ENCODE results near the gene USP34. TPM values are rescaled to one million over a fixed set of nuclear protein-coding genes. Genes with fewer than 3 reads are reported as not detected.

The USP34 gene
- total RNA-seq, 2 donors from 2014 or later, result 105 to 120 TPM

GRCh38 chr2:61362873-61363272 is 108.0 kb downstream of the USP34 start:
- no peak for TF ChIP-seq CTCF (conservative IDR thresholded peaks at IDR 0.05)
- Histone ChIP-seq H3K4me1 (ENCODE audit: control insufficient read depth, insufficient read depth, low read length) (no peaks in the 10 kb centered on the region), H3K4me3 (ENCODE audit: low read length) (no peak overlapping the region), H3K9me3 (ENCODE audit: control insufficient read depth, low read length) (peaks cover 13% of the 10 kb centered on the region), H3K27me3 (ENCODE audit: control insufficient read depth, insufficient read depth, low read length, poor library complexity, severe bottlenecking) (no peaks in the 10 kb centered on the region), H3K27ac (ENCODE audit: low read depth, low read length) (no peak overlapping the region), H3K9ac (ENCODE audit: extremely low read depth, low read length, poor library complexity, severe bottlenecking) (no peak overlapping the region), H3K36me3 (ENCODE audit: control insufficient read depth, insufficient read depth, low read length) (peaks cover 61% of the 10 kb centered on the region)
- Mint-ChIP-seq H3K27ac (no peak overlapping the region), H3K4me1 (no peaks in the 10 kb centered on the region), H3K27me3 (ENCODE audit: insufficient read depth) (no peaks in the 10 kb centered on the region), H3K36me3 (ENCODE audit: low read depth) (peaks cover 53% of the 10 kb centered on the region), H3K4me3 (no peak overlapping the region), H3K9me3 (no peaks in the 10 kb centered on the region)
- WGBS, 2 experiments (ENCODE audit: insufficient coverage in 1 of 2, insufficient read length in 1 of 2), result 96% methylated on average over 1 of the region's 1 CpG; no CpG with 5 or more reads in 1 of the 2 experiments
- DNase-seq, result no peak

GRCh38 chr2:61361068-61361467 is 109.8 kb downstream of the USP34 start:
- 100% methylated on average over 1 of the region's 1 CpG for WGBS, 2 experiments (ENCODE audit: insufficient coverage in 1 of 2, insufficient read length in 1 of 2)
- Histone ChIP-seq H3K9me3 (ENCODE audit: control insufficient read depth, low read length) (peaks cover 13% of the 10 kb centered on the region), H3K4me1 (ENCODE audit: control insufficient read depth, insufficient read depth, low read length) (no peaks in the 10 kb centered on the region), H3K36me3 (ENCODE audit: control insufficient read depth, insufficient read depth, low read length) (peaks cover 44% of the 10 kb centered on the region), H3K27me3 (ENCODE audit: control insufficient read depth, insufficient read depth, low read length, poor library complexity, severe bottlenecking) (no peaks in the 10 kb centered on the region), H3K4me3 (ENCODE audit: low read length) (no peak overlapping the region), H3K9ac (ENCODE audit: extremely low read depth, low read length, poor library complexity, severe bottlenecking) (no peak overlapping the region), H3K27ac (ENCODE audit: low read depth, low read length) (no peak overlapping the region)
- no peak for DNase-seq
- H3K9me3 Mint-ChIP-seq, result no peaks in the 10 kb centered on the region
- no peaks in the 10 kb centered on the region for H3K4me1 Mint-ChIP-seq
- peaks cover 45% of the 10 kb centered on the region for H3K36me3 Mint-ChIP-seq (ENCODE audit: low read depth)
- no peak overlapping the region for H3K4me3 Mint-ChIP-seq
- no peak overlapping the region for H3K27ac Mint-ChIP-seq
- TF ChIP-seq CTCF (conservative IDR thresholded peaks at IDR 0.05), result no peak
- H3K27me3 Mint-ChIP-seq (ENCODE audit: insufficient read depth), result no peaks in the 10 kb centered on the region

- H3K36me3 ChIP-seq (ENCODE audit: control insufficient read depth, insufficient read depth, low read length), result peaks cover 50% of the 10 kb centered on the region
- no peak overlapping the region for H3K27ac Mint-ChIP-seq
- H3K4me3 ChIP-seq (ENCODE audit: low read length), result no peak overlapping the region
- TF ChIP-seq CTCF (conservative IDR thresholded peaks at IDR 0.05), result no peak
- H3K9ac ChIP-seq (ENCODE audit: extremely low read depth, low read length, poor library complexity, severe bottlenecking), result no peak overlapping the region
- no peaks in the 10 kb centered on the region for H3K27me3 Mint-ChIP-seq (ENCODE audit: insufficient read depth)
- H3K4me3 Mint-ChIP-seq, result no peak overlapping the region
- H3K27ac ChIP-seq (ENCODE audit: low read depth, low read length), result no peak overlapping the region
- H3K9me3 Mint-ChIP-seq, result peaks cover 2% of the 10 kb centered on the region
- H3K36me3 Mint-ChIP-seq (ENCODE audit: low read depth), result peaks cover 53% of the 10 kb centered on the region
- H3K4me1 Mint-ChIP-seq, result peaks cover 2% of the 10 kb centered on the region
- no peaks in the 10 kb centered on the region for H3K27me3 ChIP-seq (ENCODE audit: control insufficient read depth, insufficient read depth, low read length, poor library complexity, severe bottlenecking)
- no peak for DNase-seq
- H3K9me3 ChIP-seq (ENCODE audit: control insufficient read depth, low read length), result peaks cover 22% of the 10 kb centered on the region
- no peaks in the 10 kb centered on the region for H3K4me1 ChIP-seq (ENCODE audit: control insufficient read depth, insufficient read depth, low read length)
Observed at GRCh38 chr2:61359058-61359457, 111.8 kb downstream of the USP34 start.

Measured in endodermal cell (in vitro differentiated cells).